HEK293 (cell line): Measurements from ENCODE around the gene ERAL1.
A peak's percentile ranks its signal among the peaks of the same experiment; 100 is the strongest.

Experiments used
- KLF7 ChIP-seq: fragments of 450-650 bp; formaldehyde crosslinking; IDR thresholded peaks from 2 replicates; pipeline ENCODE4 v1.5.1; 2016; ENCODE audit warnings: missing biosample characterization, missing genetic modification characterization, borderline replicate concordance
- PRDM1 ChIP-seq: fragments of 450-650 bp; formaldehyde crosslinking; IDR thresholded peaks from 2 replicates; pipeline ENCODE4; 2016; ENCODE audit warnings: missing biosample characterization, missing genetic modification characterization
- SALL2 ChIP-seq: fragments of 450-650 bp; formaldehyde crosslinking; IDR thresholded peaks from 2 replicates; pipeline ENCODE4 v1.5.0; 2017; ENCODE audit warnings: missing biosample characterization, mild to moderate bottlenecking, missing genetic modification characterization, borderline replicate concordance
- SP2 ChIP-seq: fragments of 450-650 bp; formaldehyde crosslinking; IDR thresholded peaks from 2 replicates; pipeline ENCODE4 v1.5.1; 2016; ENCODE audit warnings: missing biosample characterization, missing genetic modification characterization
- TSHZ1 ChIP-seq: fragments of 450-650 bp; formaldehyde crosslinking; IDR thresholded peaks from 2 replicates; pipeline ENCODE4 v1.5.1; 2016; ENCODE audit warnings: missing biosample characterization, missing genetic modification characterization, borderline replicate concordance
- YY2 ChIP-seq: fragments of 450-650 bp; formaldehyde crosslinking; IDR thresholded peaks from 2 replicates; pipeline ENCODE4 v1.5.1; 2016; ENCODE audit warnings: missing biosample characterization, missing genetic modification characterization
- ZBTB44 ChIP-seq: fragments of 450-650 bp; IDR thresholded peaks from 2 replicates; pipeline ENCODE4 v1.5.1; 2018; ENCODE audit warnings: missing biosample characterization, mild to moderate bottlenecking, missing genetic modification characterization
- ZBTB7A ChIP-seq: fragments of 450-650 bp; formaldehyde crosslinking; IDR thresholded peaks from 2 replicates; pipeline ENCODE4 v1.5.1; 2016; ENCODE audit warnings: low read depth, missing biosample characterization, missing genetic modification characterization
- ZEB2 ChIP-seq: fragments of 450-650 bp; formaldehyde crosslinking; IDR thresholded peaks from 2 replicates; pipeline ENCODE4 v1.5.1; 2016; ENCODE audit warnings: missing biosample characterization, missing genetic modification characterization
- ZFP41 ChIP-seq: fragments of 450-650 bp; formaldehyde crosslinking; IDR thresholded peaks from 2 replicates; pipeline ENCODE4 v1.5.1; 2016; ENCODE audit warnings: missing biosample characterization, missing genetic modification characterization, borderline replicate concordance
- ZNF138 ChIP-seq: fragments of 450-650 bp; formaldehyde crosslinking; IDR thresholded peaks from 2 replicates; pipeline ENCODE4 v1.5.1; 2016; ENCODE audit warnings: missing biosample characterization, missing genetic modification characterization, borderline replicate concordance
- ZNF146 ChIP-seq: fragments of 450-650 bp; formaldehyde crosslinking; IDR thresholded peaks from 2 replicates; pipeline ENCODE4 v1.5.1; 2016; ENCODE audit warnings: missing biosample characterization, missing genetic modification characterization
- ZNF169 ChIP-seq: fragments of 450-650 bp; formaldehyde crosslinking; IDR thresholded peaks from 2 replicates; pipeline ENCODE4 v1.5.1; 2016; ENCODE audit warnings: missing biosample characterization, missing genetic modification characterization
- ZNF202 ChIP-seq: fragments of 450-650 bp; formaldehyde crosslinking; IDR thresholded peaks from 2 replicates; pipeline ENCODE4 v1.5.1; 2016; ENCODE audit warnings: missing biosample characterization, missing genetic modification characterization, borderline replicate concordance
- ZNF280C ChIP-seq: fragments of 450-650 bp; formaldehyde crosslinking; IDR thresholded peaks from 2 replicates; pipeline ENCODE4 v1.5.1; 2016; ENCODE audit warnings: missing biosample characterization, missing genetic modification characterization
- ZNF311 ChIP-seq: fragments of 450-650 bp; formaldehyde crosslinking; IDR thresholded peaks from 2 replicates; pipeline ENCODE4 v1.5.1; 2017; ENCODE audit warnings: missing biosample characterization, missing genetic modification characterization, borderline replicate concordance
- ZNF366 ChIP-seq: fragments of 450-650 bp; formaldehyde crosslinking; conservative IDR thresholded peaks from 2 replicates; pipeline ENCODE4 v1.5.1; 2016; ENCODE audit warnings: missing biosample characterization, missing genetic modification characterization
- ZNF398 ChIP-seq: fragments of 450-650 bp; formaldehyde crosslinking; IDR thresholded peaks from 2 replicates; pipeline ENCODE4 v1.5.1; 2017; ENCODE audit warnings: missing biosample characterization, missing genetic modification characterization
- ZNF433 ChIP-seq: fragments of 450-650 bp; formaldehyde crosslinking; IDR thresholded peaks from 2 replicates; pipeline ENCODE4 v1.5.1; 2016; ENCODE audit warnings: missing biosample characterization, missing genetic modification characterization, low read depth
- ZNF473 ChIP-seq: fragments of 450-650 bp; formaldehyde crosslinking; IDR thresholded peaks from 2 replicates; pipeline ENCODE4 v1.5.1; 2017; ENCODE audit warnings: missing biosample characterization, missing genetic modification characterization
- ZNF610 ChIP-seq: fragments of 450-650 bp; formaldehyde crosslinking; IDR thresholded peaks from 2 replicates; pipeline ENCODE4 v1.5.1; 2016; ENCODE audit warnings: missing biosample characterization, missing genetic modification characterization, borderline replicate concordance
- ZNF658 ChIP-seq: fragments of 450-650 bp; formaldehyde crosslinking; IDR thresholded peaks from 2 replicates; pipeline ENCODE4; 2016; ENCODE audit warnings: missing biosample characterization, missing genetic modification characterization
- ZNF692 ChIP-seq: fragments of 450-650 bp; formaldehyde crosslinking; IDR thresholded peaks from 2 replicates; pipeline ENCODE4 v1.5.1; 2016; ENCODE audit warnings: missing biosample characterization, missing genetic modification characterization
- ZNF837 ChIP-seq: fragments of 450-650 bp; formaldehyde crosslinking; IDR thresholded peaks from 2 replicates; pipeline ENCODE4 v1.5.1; 2016; ENCODE audit warnings: missing biosample characterization, missing genetic modification characterization
- ZNF843 ChIP-seq: fragments of 450-650 bp; formaldehyde crosslinking; IDR thresholded peaks from 2 replicates; pipeline ENCODE4 v1.5.1; 2016; ENCODE audit warnings: missing biosample characterization, missing genetic modification characterization
- ZSCAN16 ChIP-seq: fragments of 450-650 bp; formaldehyde crosslinking; IDR thresholded peaks from 2 replicates; pipeline ENCODE4 v1.5.1; 2016; ENCODE audit warnings: missing biosample characterization, missing genetic modification characterization
- TF ChIP-seq, protein P1 (sequence below): fragments of 450-650 bp; formaldehyde crosslinking; IDR thresholded peaks from 2 replicates; pipeline ENCODE4 v1.5.1; 2016; ENCODE audit warnings: missing biosample characterization, missing genetic modification characterization

ERAL1 gene

DNA sequence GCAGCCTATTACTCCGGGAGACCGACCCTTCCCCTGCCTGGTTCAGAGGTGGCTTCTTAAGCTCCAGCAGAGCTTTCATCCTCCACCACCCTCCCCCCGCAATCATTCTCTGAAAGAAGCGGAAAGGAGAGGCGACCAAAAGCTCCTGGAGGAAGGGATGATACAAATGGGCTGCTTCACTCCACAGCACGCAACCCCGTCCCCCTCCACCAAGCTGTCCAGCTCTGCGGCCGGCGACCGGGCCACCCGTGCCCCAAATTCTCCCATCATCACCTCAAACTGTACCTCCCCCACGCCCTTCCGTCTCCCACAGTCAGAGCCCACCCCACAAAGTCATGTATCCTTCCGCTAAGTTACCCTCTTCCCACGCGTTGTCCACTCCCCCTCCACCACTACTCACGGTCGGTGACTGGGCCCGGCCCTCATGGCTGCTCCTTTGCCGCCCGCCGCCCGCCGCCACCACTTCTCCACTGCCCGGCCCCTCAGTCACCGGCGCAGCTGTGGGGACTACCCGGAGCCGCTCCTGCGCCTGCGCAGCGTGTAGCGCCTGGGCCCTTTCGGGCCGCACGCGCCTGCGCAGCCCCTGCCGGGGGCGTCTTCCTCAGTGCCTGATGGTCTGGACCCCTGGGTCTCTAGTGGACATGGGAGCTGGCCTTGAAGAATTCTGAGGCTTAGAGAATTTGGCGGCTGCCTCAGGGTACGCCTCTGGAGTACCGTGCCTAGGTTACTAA, 12.4 kb upstream of the ERAL1 start, which contains the start of gene FAM222B (continued):
- TF ChIP-seq KLF7 (tag by site-specific recombination) = no peak; the same call in 1 of the 2 replicates
- no peak for TF ChIP-seq ZNF311 (tag by site-specific recombination)
- no peak for TF ChIP-seq ZNF433 (tag by site-specific recombination)
- peak; percentile 58; the same call in 1 of the 2 replicates for TF ChIP-seq ZSCAN16 (tag by site-specific recombination)
- no peak for TF ChIP-seq ZNF169 (tag by site-specific recombination)
- TF ChIP-seq ZNF202 (tag by site-specific recombination) = no peak
- no peak for TF ChIP-seq ZNF138 (tag by site-specific recombination)
- TF ChIP-seq TSHZ1 (tag by site-specific recombination) = 0 out of 2 replicates have a peak, but pooled peaks have one; percentile 51
- no peak for TF ChIP-seq ZNF473 (tag by site-specific recombination)
- TF ChIP-seq ZEB2 (tag by site-specific recombination) = peak; percentile 64; the same call in 1 of the 2 replicates
- TF ChIP-seq PRDM1 (tag by site-specific recombination) = no peak
- TF ChIP-seq SP2 = peak; percentile 81
- no peak for TF ChIP-seq ZNF837 (tag by site-specific recombination)
- TF ChIP-seq ZNF658 = no peak
- TF ChIP-seq ZNF610 = peak; percentile 63
- peak; percentile 89 for TF ChIP-seq ZNF692 (tag by site-specific recombination)
- TF ChIP-seq ZNF280C (tag by site-specific recombination) = no peak
- TF ChIP-seq ZFP41 (tag by site-specific recombination) = no peak
- TF ChIP-seq ZNF146 = peak; percentile 18; the same call in 1 of the 2 replicates
- peak; percentile 68 for TF ChIP-seq ZNF843 (tag by site-specific recombination)
- no peak for TF ChIP-seq SALL2 (tag by site-specific recombination)
- TF ChIP-seq, protein P1, sequence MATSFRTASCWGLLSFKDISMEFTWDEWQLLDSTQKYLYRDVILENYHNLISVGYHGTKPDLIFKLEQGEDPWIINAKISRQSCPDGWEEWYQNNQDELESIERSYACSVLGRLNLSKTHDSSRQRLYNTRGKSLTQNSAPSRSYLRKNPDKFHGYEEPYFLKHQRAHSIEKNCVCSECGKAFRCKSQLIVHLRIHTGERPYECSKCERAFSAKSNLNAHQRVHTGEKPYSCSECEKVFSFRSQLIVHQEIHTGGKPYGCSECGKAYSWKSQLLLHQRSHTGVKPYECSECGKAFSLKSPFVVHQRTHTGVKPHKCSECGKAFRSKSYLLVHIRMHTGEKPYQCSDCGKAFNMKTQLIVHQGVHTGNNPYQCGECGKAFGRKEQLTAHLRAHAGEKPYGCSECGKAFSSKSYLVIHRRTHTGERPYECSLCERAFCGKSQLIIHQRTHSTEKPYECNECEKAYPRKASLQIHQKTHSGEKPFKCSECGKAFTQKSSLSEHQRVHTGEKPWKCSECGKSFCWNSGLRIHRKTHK = no peak
- TF ChIP-seq ZNF366 (tag by site-specific recombination) = peak; percentile 45
- TF ChIP-seq ZBTB7A (tag by site-specific recombination) = 0 out of 2 replicates have a peak, but pooled peaks have one; percentile 29
- TF ChIP-seq YY2 (tag by site-specific recombination) = peak; percentile 85
- TF ChIP-seq ZBTB44 (tag by site-specific recombination) = no peak
- TF ChIP-seq ZNF398 = peak; percentile 83
